ENCODE results near the gene DUSP28. TPM values are rescaled to one million over a fixed set of nuclear protein-coding genes. Genes with fewer than 3 reads are reported as not detected.

The DUSP28 gene
- total and polyA plus RNA-seq, 2 of the 13 experiments (the other 11 are each of a cell fraction or from before 2014, with no cell fraction given), result 5.2 to 8.6 TPM

GRCh38 chr2:240567872-240568677 is 7.9 kb downstream of the DUSP28 start, which contains the start of gene RNPEPL1 (continued):
- TF ChIP-seq HMGA1 (CRISPR knock-in tag; conservative IDR thresholded peaks at IDR 0.05), result no peak
- no peak for TF ChIP-seq SETDB1 (CRISPR knock-in tag; IDR thresholded peaks at IDR 0.05; ENCODE audit: borderline replicate concordance)
- no peak; the same call in 1 of the 2 replicates for TF ChIP-seq IKZF5 (CRISPR knock-in tag; IDR thresholded peaks at IDR 0.05)
- TF ChIP-seq MLX (CRISPR knock-in tag; IDR thresholded peaks at IDR 0.05), result no peak
- TF ChIP-seq REST (IDR thresholded peaks at IDR 0.05; ENCODE audit: borderline replicate concordance in 1 of 2, low read depth in 1 of 2, low read length in 2 of 2), result no peak
- no peak for TF ChIP-seq ZNF646 (CRISPR knock-in tag; IDR thresholded peaks at IDR 0.05)
- TF ChIP-seq ATRX (CRISPR knock-in tag; IDR thresholded peaks at IDR 0.05; ENCODE audit: borderline replicate concordance), result no peak
- TF ChIP-seq HNRNPL (IDR thresholded peaks at IDR 0.05; ENCODE audit: low read depth, low read length), result peak; percentile 33; the same call in 1 of the 2 replicates
